ENCODE results near the gene MZB1. TPM values are rescaled to one million over a fixed set of nuclear protein-coding genes. Genes with fewer than 3 reads are reported as not detected.
A peak's percentile ranks its signal among the peaks of the same experiment; 100 is the strongest.

Gene MZB1
- total RNA-seq (under 1 TPM; 0.42 to 0.63 TPM), total RNA-seq (0 to 13.9 (median 0.94) reads per million in 172 experiments)
- 3.3 TPM for polyA plus RNA-seq (2013, experiment 1 of 2)
- 3.5 TPM for polyA plus RNA-seq (2013, experiment 2 of 2)

- H3K9me3 ChIP-seq (ENCODE audit: control insufficient read depth in 1 of 2, insufficient read depth in 1 of 2, low read length in 2 of 2) = no peaks in the 10 kb centered on the region
- H3K27ac ChIP-seq (ENCODE audit: low read depth in 1 of 2, low read length in 2 of 2) = peak within 1 kb of the TSS in 1 of 2 donors; percentile 60
- H3K4me3 Mint-ChIP-seq = peak within 1 kb of the TSS; percentile 64
- peaks cover 74% of the 10 kb centered on the region for H3K4me1 ChIP-seq (ENCODE audit: insufficient read depth, low read length)
- POLR2A ChIA-PET = interaction anchor here (1.0 to 3.2 kb wide), 3 partner anchors 14 to 175 kb away, joined by 3 to 11 read pairs (median 3); partner anchors contain the start of gene SPATA24
- H3K27me3 Mint-ChIP-seq = no peaks in the 10 kb centered on the region
- intact Hi-C loops (cut with DNase I, micrococcal nuclease) = loop anchor here (5.0 kb wide), 1 partner anchor 48 kb away; the partner anchor contains the start of gene PAIP2 (in 2 of the 2)
- H3K9me3 Mint-ChIP-seq = no peaks in the 10 kb centered on the region
- no peaks in the 10 kb centered on the region for H3K36me3 ChIP-seq (ENCODE audit: insufficient read depth, low read length)
- ATAC-seq (ENCODE audit: poor library complexity) (peak; percentile 24), DNase-seq (peak in 11 of 14 experiments; percentile 17 to 84 (median 37))
- no peak for TF ChIP-seq CTCF (IDR thresholded peaks at IDR 0.05)
- no peak within 1 kb of the TSS for H3K4me3 ChIP-seq (ENCODE audit: low read length)
- no peaks in the 10 kb centered on the region for H3K36me3 Mint-ChIP-seq (ENCODE audit: low read depth)
- peaks cover 57% of the 10 kb centered on the region for H3K4me1 Mint-ChIP-seq (ENCODE audit: low read depth)
- CTCF ChIA-PET = no interaction called here
- H3K27ac Mint-ChIP-seq = peak within 1 kb of the TSS; percentile 66
- H3K27me3 ChIP-seq (ENCODE audit: control insufficient read depth in 1 of 2, insufficient read depth in 2 of 2, low read length in 2 of 2) = peaks cover 0 to 6% of the 10 kb centered on the region in 2 experiments
These were observed at the start of gene MZB1 for GRCh38 chr5:139389701-139390638. Gene MZB1, minus strand, starts transcription at chr5:139389913. Its CDS starts 57 bp downstream, at chr5:139389856.

- Mint-ChIP-seq H3K4me3 (peak within 1 kb of the TSS; percentile 98), H3K4me1 (ENCODE audit: low read depth) (peaks cover 51% of the 10 kb centered on the region), H3K9me3 (no peaks in the 10 kb centered on the region), H3K36me3 (ENCODE audit: low read depth) (peaks cover 19% of the 10 kb centered on the region), H3K27ac (peak within 1 kb of the TSS; percentile 96), H3K27me3 (no peaks in the 10 kb centered on the region)
- ATAC-seq (ENCODE audit: poor library complexity) = peak; percentile 81
- ChIA-PET POLR2A (interaction anchor here (0.6 to 5.2 kb wide), 28 partner anchors 9 to 1226 kb away, joined by 3 to 74 read pairs (median 8); partner anchors contain the start of genes KDM3B, MATR3, PAIP2 and SMIM33), CTCF (interaction anchor here (0.8 to 5.1 kb wide), 7 partner anchors 9 to 75 kb away, joined by 3 to 29 read pairs (median 4); partner anchors contain the start of gene STING1)
- H3K36me3 ChIP-seq (ENCODE audit: insufficient read depth, low read length) = no peaks in the 10 kb centered on the region
- peak within 1 kb of the TSS; percentile 89 for H3K4me3 ChIP-seq (ENCODE audit: low read length)
- H3K4me1 ChIP-seq (ENCODE audit: insufficient read depth, low read length) = peaks cover 31% of the 10 kb centered on the region
- no peak for TF ChIP-seq CTCF (IDR thresholded peaks at IDR 0.05)
- peak within 1 kb of the TSS; percentile 95 to 99 for H3K27ac ChIP-seq (ENCODE audit: low read depth in 1 of 2, low read length in 2 of 2)
- no peaks in the 10 kb centered on the region for H3K27me3 ChIP-seq (ENCODE audit: control insufficient read depth in 1 of 2, insufficient read depth in 2 of 2, low read length in 2 of 2)
- peak; percentile 79 to 94 (median 88) for DNase-seq
- intact Hi-C loops (cut with DNase I, micrococcal nuclease) = loop anchor here (1.0 to 5.0 kb wide), 5 partner anchors 19 to 122 kb away; partner anchors contain the start of genes SMIM33 (in 1 of the 2), SPATA24 (in 1 of the 2), STING1 (in 1 of the 2) and UBE2D2 (in 1 of the 2)
- H3K9me3 ChIP-seq (ENCODE audit: control insufficient read depth in 1 of 2, insufficient read depth in 1 of 2, low read length in 2 of 2) = no peaks in the 10 kb centered on the region
These were observed 49.5 kb upstream of the MZB1 start, which contains the start of gene DNAJC18 for GRCh38 chr5:139439013-139439903. Gene DNAJC18, minus strand, starts transcription at chr5:139439525. Its CDS starts 80 bp downstream, at chr5:139439445.

Data from CD4-positive, alpha-beta T cell (primary cell).